ENCODE results near the gene ALPG. TPM values are rescaled to one million over a fixed set of nuclear protein-coding genes. Genes with fewer than 3 reads are reported as not detected.

ALPG gene
- total and polyA plus RNA-seq, 10 of the 15 experiments (the other 5 are each of a cell fraction or from before 2014, with no cell fraction given): not detected

DNA sequence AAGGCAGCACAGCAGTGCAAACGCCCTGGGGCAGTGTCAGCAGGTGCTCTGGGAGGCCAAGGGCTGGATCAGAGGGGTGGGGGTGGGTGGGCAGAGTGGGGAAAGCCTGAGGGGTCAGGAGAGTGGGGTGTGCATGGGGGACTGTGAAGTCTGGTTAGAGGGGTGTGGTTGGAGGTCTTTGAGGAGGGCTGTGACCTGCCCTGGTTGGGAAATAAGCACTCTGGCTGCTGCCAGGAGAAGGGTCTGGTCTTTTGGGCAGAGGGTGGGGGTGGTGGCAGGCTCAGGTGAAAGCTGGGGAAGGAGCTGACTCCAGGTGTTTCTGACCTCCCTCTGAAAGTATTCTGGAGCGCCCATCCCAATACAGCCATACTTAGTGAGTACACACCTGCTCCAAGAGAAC, 53.5 kb downstream of the ALPG start:
- FAIRE-seq (no peak), DNase-seq (ENCODE audit: low read depth, low spot score) (no peak), ATAC-seq (no peak)
- no peaks in the 10 kb centered on the region for H3K9me3 ChIP-seq (replicated peaks; ENCODE audit: control insufficient read depth, insufficient read depth, low read length)
- H3K27me3 ChIP-seq (replicated peaks in 1 of 2; ENCODE audit: control insufficient read depth in 2 of 2, insufficient read depth in 2 of 2, low read length in 1 of 2): no peaks in the 10 kb centered on the region; a peak in 1 of 4 replicates
- H3K4me2 ChIP-seq (ENCODE audit: control insufficient read depth, insufficient read depth): no peak overlapping the region
- ChIA-PET RAD21 (ENCODE audit: unreplicated experiment) (no interaction called here), POLR2A (no interaction called here), CTCF (no interaction called here), SMC1A (ENCODE audit: uncharacterized antibody, unreplicated experiment) (no interaction called here)
- in situ Hi-C loops (cut with MboI) (no loop called here), intact Hi-C loops (cut with micrococcal nuclease; ENCODE audit: unreplicated experiment) (no loop called here)
- no peaks in the 10 kb centered on the region for H3K36me3 ChIP-seq (ENCODE audit: control insufficient read depth in 2 of 2, insufficient read depth in 2 of 2, low read length in 1 of 2)
- H3K9ac ChIP-seq (ENCODE audit: control insufficient read depth, insufficient read depth, low read length): no peak overlapping the region
- H4K20me1 ChIP-seq (ENCODE audit: control insufficient read depth, insufficient read depth): no peaks in the 10 kb centered on the region
- no peaks in the 10 kb centered on the region for H3K79me2 ChIP-seq (ENCODE audit: control insufficient read depth, insufficient read depth, low read length)
- H3K27ac ChIP-seq (ENCODE audit: control insufficient read depth, insufficient read depth): no peak overlapping the region
- no peak overlapping the region for H2AFZ ChIP-seq (ENCODE audit: control insufficient read depth, low read depth, low read length)
- WGBS (ENCODE audit: insufficient coverage, insufficient replicate concordance, low lambda C conversion rate, missing lambda C conversion rate): 6% methylated on average over 2 of the region's 2 CpGs
- no peaks in the 10 kb centered on the region for H3K4me1 ChIP-seq (ENCODE audit: control insufficient read depth, insufficient read depth, low read length)
- no peak overlapping the region for H3K4me3 ChIP-seq
- BruUV-seq (replicated peaks): no TSS peak
- TF ChIP-seq FOS (IDR thresholded peaks at IDR 0.05; ENCODE audit: borderline replicate concordance, extremely low read depth, insufficient read length): no peak
- TF ChIP-seq, protein P1, sequence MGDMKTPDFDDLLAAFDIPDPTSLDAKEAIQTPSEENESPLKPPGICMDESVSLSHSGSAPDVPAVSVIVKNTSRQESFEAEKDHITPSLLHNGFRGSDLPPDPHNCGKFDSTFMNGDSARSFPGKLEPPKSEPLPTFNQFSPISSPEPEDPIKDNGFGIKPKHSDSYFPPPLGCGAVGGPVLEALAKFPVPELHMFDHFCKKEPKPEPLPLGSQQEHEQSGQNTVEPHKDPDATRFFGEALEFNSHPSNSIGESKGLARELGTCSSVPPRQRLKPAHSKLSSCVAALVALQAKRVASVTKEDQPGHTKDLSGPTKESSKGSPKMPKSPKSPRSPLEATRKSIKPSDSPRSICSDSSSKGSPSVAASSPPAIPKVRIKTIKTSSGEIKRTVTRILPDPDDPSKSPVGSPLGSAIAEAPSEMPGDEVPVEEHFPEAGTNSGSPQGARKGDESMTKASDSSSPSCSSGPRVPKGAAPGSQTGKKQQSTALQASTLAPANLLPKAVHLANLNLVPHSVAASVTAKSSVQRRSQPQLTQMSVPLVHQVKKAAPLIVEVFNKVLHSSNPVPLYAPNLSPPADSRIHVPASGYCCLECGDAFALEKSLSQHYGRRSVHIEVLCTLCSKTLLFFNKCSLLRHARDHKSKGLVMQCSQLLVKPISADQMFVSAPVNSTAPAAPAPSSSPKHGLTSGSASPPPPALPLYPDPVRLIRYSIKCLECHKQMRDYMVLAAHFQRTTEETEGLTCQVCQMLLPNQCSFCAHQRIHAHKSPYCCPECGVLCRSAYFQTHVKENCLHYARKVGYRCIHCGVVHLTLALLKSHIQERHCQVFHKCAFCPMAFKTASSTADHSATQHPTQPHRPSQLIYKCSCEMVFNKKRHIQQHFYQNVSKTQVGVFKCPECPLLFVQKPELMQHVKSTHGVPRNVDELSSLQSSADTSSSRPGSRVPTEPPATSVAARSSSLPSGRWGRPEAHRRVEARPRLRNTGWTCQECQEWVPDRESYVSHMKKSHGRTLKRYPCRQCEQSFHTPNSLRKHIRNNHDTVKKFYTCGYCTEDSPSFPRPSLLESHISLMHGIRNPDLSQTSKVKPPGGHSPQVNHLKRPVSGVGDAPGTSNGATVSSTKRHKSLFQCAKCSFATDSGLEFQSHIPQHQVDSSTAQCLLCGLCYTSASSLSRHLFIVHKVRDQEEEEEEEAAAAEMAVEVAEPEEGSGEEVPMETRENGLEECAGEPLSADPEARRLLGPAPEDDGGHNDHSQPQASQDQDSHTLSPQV (IDR thresholded peaks at IDR 0.05): no peak
- TF ChIP-seq KLF5 (IDR thresholded peaks at IDR 0.05; ENCODE audit: partially characterized antibody): no peak
- no peak for TF ChIP-seq ZNF384 (IDR thresholded peaks at IDR 0.05; ENCODE audit: borderline replicate concordance, low read depth, low read length)
- no peak for TF ChIP-seq EGR1 (IDR thresholded peaks at IDR 0.05; ENCODE audit: borderline replicate concordance in 1 of 2, low read depth in 2 of 2, low read length in 2 of 2)
- TF ChIP-seq, protein P2, sequence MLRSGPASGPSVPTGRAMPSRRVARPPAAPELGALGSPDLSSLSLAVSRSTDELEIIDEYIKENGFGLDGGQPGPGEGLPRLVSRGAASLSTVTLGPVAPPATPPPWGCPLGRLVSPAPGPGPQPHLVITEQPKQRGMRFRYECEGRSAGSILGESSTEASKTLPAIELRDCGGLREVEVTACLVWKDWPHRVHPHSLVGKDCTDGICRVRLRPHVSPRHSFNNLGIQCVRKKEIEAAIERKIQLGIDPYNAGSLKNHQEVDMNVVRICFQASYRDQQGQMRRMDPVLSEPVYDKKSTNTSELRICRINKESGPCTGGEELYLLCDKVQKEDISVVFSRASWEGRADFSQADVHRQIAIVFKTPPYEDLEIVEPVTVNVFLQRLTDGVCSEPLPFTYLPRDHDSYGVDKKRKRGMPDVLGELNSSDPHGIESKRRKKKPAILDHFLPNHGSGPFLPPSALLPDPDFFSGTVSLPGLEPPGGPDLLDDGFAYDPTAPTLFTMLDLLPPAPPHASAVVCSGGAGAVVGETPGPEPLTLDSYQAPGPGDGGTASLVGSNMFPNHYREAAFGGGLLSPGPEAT (IDR thresholded peaks at IDR 0.05; ENCODE audit: low read depth): no peak
- no peak for TF ChIP-seq JUNB (IDR thresholded peaks at IDR 0.05)
- TF ChIP-seq, protein P3, sequence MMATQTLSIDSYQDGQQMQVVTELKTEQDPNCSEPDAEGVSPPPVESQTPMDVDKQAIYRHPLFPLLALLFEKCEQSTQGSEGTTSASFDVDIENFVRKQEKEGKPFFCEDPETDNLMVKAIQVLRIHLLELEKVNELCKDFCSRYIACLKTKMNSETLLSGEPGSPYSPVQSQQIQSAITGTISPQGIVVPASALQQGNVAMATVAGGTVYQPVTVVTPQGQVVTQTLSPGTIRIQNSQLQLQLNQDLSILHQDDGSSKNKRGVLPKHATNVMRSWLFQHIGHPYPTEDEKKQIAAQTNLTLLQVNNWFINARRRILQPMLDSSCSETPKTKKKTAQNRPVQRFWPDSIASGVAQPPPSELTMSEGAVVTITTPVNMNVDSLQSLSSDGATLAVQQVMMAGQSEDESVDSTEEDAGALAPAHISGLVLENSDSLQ (IDR thresholded peaks at IDR 0.05): no peak
- no peak for TF ChIP-seq TCF3 (IDR thresholded peaks at IDR 0.05; ENCODE audit: borderline replicate concordance, insufficient read depth, low read depth, low read length)
- no peak for TF ChIP-seq FOXK2 (IDR thresholded peaks at IDR 0.05)
- TF ChIP-seq, protein P4, sequence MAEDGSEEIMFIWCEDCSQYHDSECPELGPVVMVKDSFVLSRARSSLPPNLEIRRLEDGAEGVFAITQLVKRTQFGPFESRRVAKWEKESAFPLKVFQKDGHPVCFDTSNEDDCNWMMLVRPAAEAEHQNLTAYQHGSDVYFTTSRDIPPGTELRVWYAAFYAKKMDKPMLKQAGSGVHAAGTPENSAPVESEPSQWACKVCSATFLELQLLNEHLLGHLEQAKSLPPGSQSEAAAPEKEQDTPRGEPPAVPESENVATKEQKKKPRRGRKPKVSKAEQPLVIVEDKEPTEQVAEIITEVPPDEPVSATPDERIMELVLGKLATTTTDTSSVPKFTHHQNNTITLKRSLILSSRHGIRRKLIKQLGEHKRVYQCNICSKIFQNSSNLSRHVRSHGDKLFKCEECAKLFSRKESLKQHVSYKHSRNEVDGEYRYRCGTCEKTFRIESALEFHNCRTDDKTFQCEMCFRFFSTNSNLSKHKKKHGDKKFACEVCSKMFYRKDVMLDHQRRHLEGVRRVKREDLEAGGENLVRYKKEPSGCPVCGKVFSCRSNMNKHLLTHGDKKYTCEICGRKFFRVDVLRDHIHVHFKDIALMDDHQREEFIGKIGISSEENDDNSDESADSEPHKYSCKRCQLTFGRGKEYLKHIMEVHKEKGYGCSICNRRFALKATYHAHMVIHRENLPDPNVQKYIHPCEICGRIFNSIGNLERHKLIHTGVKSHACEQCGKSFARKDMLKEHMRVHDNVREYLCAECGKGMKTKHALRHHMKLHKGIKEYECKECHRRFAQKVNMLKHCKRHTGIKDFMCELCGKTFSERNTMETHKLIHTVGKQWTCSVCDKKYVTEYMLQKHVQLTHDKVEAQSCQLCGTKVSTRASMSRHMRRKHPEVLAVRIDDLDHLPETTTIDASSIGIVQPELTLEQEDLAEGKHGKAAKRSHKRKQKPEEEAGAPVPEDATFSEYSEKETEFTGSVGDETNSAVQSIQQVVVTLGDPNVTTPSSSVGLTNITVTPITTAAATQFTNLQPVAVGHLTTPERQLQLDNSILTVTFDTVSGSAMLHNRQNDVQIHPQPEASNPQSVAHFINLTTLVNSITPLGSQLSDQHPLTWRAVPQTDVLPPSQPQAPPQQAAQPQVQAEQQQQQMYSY (CRISPR knock-in tag; IDR thresholded peaks at IDR 0.05): no peak
- TF ChIP-seq, protein P5, sequence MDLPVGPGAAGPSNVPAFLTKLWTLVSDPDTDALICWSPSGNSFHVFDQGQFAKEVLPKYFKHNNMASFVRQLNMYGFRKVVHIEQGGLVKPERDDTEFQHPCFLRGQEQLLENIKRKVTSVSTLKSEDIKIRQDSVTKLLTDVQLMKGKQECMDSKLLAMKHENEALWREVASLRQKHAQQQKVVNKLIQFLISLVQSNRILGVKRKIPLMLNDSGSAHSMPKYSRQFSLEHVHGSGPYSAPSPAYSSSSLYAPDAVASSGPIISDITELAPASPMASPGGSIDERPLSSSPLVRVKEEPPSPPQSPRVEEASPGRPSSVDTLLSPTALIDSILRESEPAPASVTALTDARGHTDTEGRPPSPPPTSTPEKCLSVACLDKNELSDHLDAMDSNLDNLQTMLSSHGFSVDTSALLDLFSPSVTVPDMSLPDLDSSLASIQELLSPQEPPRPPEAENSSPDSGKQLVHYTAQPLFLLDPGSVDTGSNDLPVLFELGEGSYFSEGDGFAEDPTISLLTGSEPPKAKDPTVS (IDR thresholded peaks at IDR 0.05; ENCODE audit: low read depth, low read length): no peak

Data from GM12878 (cell line).